Loucy (cell line): ENCODE results near the gene TMPRSS11F.

Source experiments
- CTCF ChIP-seq: fragments of 200-600 bp; sonication (generic); conservative IDR thresholded peaks from 2 replicates; pipeline ENCODE4 v1.5.1; 2014; ENCODE audit warnings: mild to moderate bottlenecking, antibody characterized with exemption, low read length
- EZH2phosphoT487 ChIP-seq: fragments of 200-600 bp; IDR thresholded peaks from 2 replicates; pipeline ENCODE4 v1.6.1; 2018; ENCODE audit warnings: antibody characterized with exemption, mild to moderate bottlenecking, moderate library complexity, borderline replicate concordance

GRCh38 chr4:68062501-68062900, 67.2 kb downstream of the TMPRSS11F start:
- TF ChIP-seq CTCF = no peak
- no peak for TF ChIP-seq EZH2phosphoT487
